Endometrial microvascular endothelial cells (primary cell): ENCODE measurements around the gene MIS12. TPM values are rescaled to one million over a fixed set of nuclear protein-coding genes. Genes with fewer than 3 reads are reported as not detected.

ENCODE experiments used
- in situ Hi-C: cut with HindIII; loops from 2 replicates; pipeline ENCODE4 v1.10.0; 2017; ENCODE audit warnings: low sequenced_read_pairs, low pct_unique_long_range_greater_than_20kb; ENCODE audit errors: inconsistent ontology term
- total RNA-seq: library from RNA; depleted of rRNA; stranded (reverse); fragments of >200 nt; gene quantifications from one replicate; pipeline ENCODE4 v1.2.3, GENCODE V29; 2015; ENCODE audit errors: inconsistent ontology term

The MIS12 gene, protein sequence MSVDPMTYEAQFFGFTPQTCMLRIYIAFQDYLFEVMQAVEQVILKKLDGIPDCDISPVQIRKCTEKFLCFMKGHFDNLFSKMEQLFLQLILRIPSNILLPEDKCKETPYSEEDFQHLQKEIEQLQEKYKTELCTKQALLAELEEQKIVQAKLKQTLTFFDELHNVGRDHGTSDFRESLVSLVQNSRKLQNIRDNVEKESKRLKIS
- 25.1 TPM for total RNA-seq

DNA sequence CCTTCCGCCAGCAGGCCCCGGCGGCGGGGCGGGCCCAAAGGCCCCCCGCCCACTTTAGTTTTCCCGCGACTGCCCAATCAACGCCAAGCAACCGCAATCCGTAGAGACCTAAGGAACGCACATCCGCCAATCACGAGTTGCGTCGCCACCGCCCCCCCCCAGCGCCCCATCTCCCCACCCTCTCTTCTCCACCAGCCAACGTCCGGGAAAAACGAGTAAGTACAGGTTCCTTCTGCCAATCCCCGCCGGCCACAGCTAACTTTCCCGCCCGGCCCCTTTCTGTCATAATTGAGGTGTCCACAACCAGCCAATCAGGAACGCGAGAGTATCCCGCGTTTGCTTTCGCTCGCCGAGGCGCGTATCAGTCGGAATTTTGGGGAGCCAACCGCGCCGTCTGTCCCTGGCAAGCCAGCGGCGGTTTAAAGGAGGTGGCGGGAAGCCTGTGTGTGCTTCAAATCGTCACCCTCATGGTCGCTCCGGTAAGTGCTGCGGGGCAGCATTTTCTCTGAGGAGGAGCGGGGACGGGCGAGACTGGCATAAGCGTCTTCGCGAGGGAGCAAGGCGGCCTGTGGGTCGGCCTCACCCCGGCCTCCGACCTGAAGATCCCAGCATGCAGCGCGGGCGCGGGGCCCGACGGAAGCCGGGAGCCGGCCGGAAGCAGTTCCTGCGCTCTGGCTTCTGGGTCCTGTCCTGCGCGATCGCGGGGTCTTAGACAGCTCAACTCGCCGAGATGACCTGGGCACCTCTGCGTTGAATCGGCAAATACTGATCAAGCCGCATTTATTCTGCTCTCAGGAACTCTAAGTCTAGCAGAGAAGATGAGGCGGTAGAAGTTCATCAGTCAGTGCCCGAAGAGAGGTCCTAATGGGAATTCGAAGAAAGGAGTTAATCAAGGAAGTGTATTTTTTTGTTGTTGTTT lies at the start of gene MIS12:
MIS12 (plus strand) TSS at position 361 of the 919 bp plus-strand sequence. CDS start 2,297 bp downstream, outside the sequence.
- in situ Hi-C loops: no loop called here

GRCh38 chr17:5437721-5438317 lies 48.5 kb upstream of the MIS12 start:
- in situ Hi-C loops: no loop called here

GRCh38 chr17:5438716-5439445 lies 47.5 kb upstream of the MIS12 start, which contains the start of gene C1QBP:
Gene C1QBP (minus strand): TSS chr17:5439155. CDS start chr17:5439073, 82 bp downstream.
- in situ Hi-C loops: no loop called here

- in situ Hi-C loops: no loop called here
These were observed 47.0 kb upstream of the MIS12 start for GRCh38 chr17:5439446-5439764.

DNA sequence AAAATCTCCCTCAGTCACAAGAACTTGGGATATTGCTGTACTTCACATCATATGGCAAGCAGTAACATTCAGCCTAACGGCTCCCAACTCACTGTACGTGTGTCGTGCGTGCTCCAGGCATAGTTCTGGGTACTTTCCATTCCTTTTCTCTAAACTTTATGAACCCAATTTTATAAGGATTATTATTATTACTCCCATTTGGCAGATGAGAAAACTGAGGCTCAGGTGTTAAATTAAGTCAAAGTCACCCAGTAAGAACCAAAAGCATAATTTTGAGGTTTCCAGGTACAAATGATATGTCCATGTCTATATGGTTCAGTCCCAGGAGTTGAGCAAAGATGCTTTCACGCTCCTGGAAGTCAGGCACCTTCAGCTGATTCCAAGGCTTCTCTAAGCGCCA lies 42.6 kb upstream of the MIS12 start:
- in situ Hi-C loops: no loop called here

DNA sequence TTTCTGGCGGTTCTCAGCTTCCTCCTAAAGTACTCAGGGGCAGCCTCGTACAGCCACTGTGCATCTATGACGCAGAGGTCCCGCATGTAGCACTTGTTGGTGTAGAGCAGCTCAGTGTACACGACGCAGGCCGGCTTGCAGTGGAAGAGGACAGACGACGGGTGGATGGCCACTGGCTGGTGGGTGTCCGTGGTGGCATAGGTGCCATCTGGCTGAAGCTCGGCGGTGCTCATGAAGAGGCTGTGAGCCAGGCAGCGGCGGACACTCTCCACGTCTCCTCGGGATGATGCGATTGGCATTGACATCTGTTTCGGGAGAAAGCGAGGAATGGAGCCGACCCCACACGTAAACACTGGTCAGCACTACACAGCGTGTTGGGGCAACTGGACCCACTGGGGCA lies 42.2 kb upstream of the MIS12 start:
- in situ Hi-C loops: no loop called here

DNA sequence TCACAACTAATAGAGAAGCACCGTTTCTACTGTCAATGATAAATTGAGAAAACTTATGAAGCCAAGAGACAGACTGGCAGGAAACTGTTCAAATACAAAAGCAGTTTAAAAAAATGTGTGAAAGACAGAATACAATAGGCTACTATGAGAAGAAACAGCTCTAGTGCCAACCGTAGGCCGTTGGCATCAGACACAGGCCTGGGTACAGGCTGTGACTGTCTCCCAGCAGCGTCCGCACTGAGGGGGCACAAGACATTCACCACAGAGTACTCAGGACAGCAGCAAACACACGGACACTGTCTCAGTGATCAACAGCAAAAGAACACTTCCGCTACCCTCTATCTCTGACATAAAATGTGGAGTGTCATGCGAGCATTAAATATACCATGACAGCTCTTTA lies 39.6 kb upstream of the MIS12 start:
- in situ Hi-C loops: no loop called here

DNA sequence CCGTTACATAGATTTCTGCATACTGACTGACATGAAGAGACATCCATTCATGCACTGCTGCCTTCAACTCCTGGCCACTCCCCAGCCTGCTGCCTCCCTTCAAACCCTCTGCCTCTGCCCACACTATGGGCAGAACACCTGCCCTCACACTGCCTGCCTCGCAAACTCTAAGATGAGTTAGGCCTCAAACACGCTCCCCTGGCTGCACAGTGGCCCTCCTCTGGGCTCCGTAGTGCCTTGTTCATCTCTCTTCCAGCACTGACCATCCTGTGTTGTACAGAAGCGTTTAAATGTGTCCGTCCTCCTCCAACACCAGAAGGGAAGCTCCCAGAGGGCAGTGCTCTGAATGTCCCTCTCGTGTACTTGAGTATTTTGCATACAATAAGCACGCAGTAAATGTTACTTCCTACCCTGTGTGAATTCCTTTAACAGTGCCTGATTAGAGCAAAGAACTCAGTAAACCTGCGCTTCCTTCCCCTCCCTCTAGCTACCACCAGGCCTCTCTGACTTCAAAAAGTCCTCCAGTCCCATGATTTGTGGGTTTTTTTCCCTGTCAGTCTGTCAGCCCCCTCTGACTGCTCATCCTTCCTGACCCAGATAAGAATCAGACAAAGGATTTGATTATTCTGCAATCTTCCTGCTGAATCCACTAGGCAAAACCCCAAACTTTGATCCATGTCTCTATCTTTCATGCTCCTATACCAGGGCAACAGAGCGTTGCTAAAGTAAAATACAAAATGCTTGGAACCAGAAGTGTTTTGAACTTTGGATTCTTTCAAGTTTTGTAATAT lies 21.5 kb upstream of the MIS12 start:
- in situ Hi-C loops: no loop called here

DNA sequence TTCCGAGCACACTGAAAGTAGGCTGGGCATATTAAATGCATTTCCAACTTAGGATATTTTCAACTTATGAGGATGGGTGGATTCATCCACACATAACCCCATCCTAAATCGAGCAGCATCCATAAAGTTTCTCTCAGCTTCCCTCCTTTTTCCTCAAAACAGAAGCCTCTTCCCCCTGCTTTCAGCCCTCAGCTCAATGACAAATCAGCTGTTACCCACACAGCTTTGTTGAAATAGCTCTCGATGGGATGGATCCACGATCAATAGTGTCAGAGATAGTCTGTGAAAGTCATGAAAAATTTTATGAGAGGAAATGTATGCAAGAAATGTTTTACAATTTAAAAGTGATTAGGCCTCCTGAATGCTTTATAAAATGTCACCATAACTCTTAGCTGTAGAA lies 20.1 kb upstream of the MIS12 start:
- in situ Hi-C loops: no loop called here

DNA sequence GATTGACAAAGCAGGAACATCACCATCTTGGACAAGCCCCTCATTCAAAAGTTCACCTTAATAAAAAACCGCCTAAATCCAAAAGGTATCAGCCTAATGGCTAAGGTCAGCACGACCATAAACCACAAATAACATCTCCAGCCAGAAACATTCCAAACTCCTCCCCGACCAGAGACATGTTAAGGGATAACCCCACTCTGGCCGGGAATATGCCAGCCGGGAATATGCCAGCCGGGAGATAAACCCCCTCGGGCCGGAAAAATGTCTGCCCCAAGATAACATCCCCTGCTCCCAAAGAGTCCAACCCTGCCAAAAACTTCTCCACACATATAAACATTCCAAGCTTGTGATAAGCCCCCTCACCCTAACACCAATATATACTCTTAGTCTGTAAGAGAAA lies 18.9 kb upstream of the MIS12 start:
- in situ Hi-C loops: no loop called here

DNA sequence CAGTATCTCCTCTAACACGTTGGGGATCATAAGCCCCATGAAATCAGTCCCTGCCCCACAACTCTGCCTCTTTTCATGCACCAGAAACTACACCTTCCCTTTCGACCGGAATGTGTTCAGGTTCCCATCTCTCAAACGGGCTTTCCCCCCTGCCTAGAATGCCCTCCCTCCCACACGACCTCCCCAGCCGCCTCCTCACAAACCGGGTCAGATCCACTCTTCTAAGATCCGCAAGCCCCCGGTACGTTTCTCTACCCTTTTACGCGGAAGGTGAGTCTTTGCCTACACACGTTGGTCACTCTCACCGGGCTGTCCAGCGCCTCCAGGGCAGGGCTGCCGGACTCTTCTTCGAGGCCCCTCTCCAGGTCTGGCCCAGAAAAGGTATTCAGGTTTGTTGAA lies 18.3 kb upstream of the MIS12 start:
- in situ Hi-C loops: no loop called here

DNA sequence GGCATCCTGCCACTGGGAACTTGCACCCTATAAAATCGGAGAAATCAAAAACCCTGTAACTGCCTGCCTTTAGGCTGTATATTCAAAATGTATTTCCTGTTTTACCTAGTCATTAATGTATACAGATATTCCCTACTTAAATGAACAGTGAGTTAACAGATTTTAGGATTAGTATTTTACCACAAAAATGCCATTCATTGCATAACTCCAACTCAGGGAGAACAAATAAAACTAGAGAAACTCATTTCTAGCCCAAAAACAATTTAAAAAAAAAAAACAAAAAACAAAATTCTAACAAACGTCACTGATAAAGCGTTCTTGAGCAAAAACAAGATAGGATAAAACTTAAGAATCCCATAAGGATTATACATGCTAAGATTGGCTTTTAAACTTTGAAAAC lies 13.9 kb upstream of the MIS12 start:
- in situ Hi-C loops: no loop called here

GRCh38 chr17:5473906-5474305 lies 12.5 kb upstream of the MIS12 start:
- in situ Hi-C loops: no loop called here

DNA sequence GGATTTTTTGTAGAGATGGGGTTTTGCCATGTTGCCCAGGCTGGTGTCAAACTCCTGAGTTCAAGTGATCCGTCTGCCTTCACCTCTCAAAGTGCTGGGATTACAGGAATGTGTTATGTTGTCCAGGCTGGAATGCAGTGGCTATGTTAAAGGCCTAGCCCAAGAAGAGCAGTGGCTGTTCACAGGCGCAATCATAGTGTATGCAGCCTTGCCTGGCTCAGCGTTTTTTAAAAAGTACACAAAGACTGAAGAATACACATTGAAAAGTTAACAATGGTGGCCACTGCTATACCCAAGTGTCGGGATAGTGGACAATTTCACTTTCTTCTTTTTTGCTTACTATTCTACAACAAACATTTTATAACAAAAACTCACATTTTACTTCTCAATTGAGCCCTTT lies 7.4 kb upstream of the MIS12 start:
- in situ Hi-C loops: no loop called here

- in situ Hi-C loops: no loop called here
These were observed 5.4 kb upstream of the MIS12 start for GRCh38 chr17:5480962-5481361.

DNA sequence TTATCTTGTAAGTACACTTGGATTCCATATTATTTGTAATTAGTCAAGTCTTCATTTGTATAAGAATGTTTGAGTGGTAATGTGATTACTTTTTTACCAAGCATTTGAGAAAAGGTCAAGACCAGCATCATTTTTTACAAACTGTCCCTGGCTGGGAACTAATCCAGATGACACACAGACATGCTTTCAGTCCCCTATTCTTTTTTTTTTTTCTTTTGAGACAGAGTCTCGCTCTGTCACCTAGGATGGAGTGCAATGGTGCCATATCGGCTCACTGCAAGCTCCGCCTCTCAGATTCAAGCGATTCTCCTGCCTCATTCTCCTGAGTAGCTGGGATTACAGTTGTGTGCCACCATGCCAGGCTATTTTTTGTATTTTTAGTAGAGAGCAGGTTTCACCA lies 4.9 kb upstream of the MIS12 start:
- in situ Hi-C loops: no loop called here

DNA sequence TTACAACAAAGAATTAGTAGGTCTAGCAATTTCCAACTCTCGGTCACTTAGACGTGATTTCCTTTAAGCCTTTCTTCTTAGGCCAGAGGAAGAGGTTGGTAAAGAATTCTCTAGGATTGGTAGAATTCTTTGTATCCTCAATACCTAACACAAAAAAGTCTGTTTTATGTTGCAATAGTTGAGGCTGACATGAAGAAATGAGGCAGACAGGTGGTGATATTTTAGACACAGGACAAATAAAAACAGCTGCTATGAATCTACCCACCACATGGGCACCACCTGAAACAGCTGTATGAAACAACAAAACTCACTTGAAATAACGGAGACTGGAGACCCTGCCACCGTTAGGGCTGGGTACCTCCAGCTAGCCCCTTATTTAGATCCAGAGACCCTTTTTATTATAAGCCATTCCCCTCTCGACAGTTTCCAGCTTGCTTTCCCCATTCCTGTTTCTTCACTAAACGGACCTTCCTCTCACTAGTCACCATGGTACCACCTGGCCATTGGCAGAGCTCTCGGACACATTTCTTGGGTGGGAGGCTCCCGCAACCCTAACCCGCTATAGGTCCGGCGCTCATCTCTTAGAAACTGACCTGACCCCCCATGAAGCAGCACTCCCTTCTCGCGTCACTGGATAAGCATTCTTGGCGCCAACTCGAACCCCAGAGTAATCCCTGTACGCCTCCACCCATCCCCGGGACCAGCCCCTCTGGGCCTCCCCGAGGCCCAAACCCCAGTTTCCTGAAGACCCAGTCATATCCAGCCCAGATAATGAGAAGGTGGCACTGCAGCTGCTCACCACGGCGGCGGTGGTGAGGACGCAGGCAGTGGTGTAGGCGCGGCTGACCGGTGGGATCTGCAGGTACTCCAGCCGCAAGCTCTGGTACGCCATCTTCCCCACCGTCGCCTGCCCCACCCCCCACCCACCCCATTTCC lies 828 bp upstream of the MIS12 start, which contains the start of gene DERL2:
DERL2 (minus strand) TSS at position 909 of the 936 bp plus-strand sequence; CDS start at position 892, 17 bp downstream.
- in situ Hi-C loops: no loop called here
